BLaER1 treated with 17β-estradiol and CSF1 and Interleukin-3, amounts not matched to agents 10 nM and 100 nM (cell line): ENCODE measurements around the gene RASGRF1.

Experiments
- H3K27ac ChIP-seq, 11 experiments: shearing (Covaris generic); formaldehyde crosslinking; 2 replicates each; pipeline ENCODE4 v1.8.1; 2022
- H3K27me3 ChIP-seq, 11 experiments: shearing (Covaris generic); formaldehyde crosslinking; 2 replicates each; pipeline ENCODE4 v1.8.1; 2022
- H3K36me3 ChIP-seq, 11 experiments: shearing (Covaris generic); formaldehyde crosslinking; 2 replicates each; pipeline ENCODE4 v1.8.1; 2022
- H3K4me1 ChIP-seq, 10 experiments: shearing (Covaris generic); formaldehyde crosslinking; 2 replicates each; pipeline ENCODE4 v1.8.1; 2022
- H3K4me2 ChIP-seq, 11 experiments: shearing (Covaris generic); formaldehyde crosslinking; 2 replicates each; pipeline ENCODE4 v1.8.1; 2022
- H3K4me3 ChIP-seq, 10 experiments: shearing (Covaris generic); formaldehyde crosslinking; 2 replicates each; pipeline ENCODE4 v1.8.1; 2022
- H3K9ac ChIP-seq, 11 experiments: shearing (Covaris generic); formaldehyde crosslinking; 2 replicates each; pipeline ENCODE4 v1.8.1; 2022
- H3K9me3 ChIP-seq, 11 experiments: shearing (Covaris generic); formaldehyde crosslinking; replicated peaks in 1 of 11; 2 replicates each; pipeline ENCODE4 v1.8.1; 2022
- H4K20me1 ChIP-seq, 11 experiments: shearing (Covaris generic); formaldehyde crosslinking; 2 replicates each; pipeline ENCODE4 v1.8.1; 2022
- Cebpa-rat ChIP-seq, 11 experiments: shearing (Covaris generic); IDR thresholded peaks; 2 replicates each; pipeline ENCODE4 v1.8.1; 2022

The RASGRF1 gene

GRCh38 chr15:79105141-79105540, 14.6 kb upstream of the RASGRF1 start:
- Histone ChIP-seq H3K4me2 (peak overlapping the region in 2 of 11 experiments; percentile 79 to 90; a peak in 1 of 22 replicates), H3K9ac (no peak overlapping the region), H3K27ac (no peak overlapping the region), H3K4me1 (peaks cover 18 to 34% (median 25%) of the 10 kb centered on the region in 10 experiments), H3K36me3 (peaks cover 0 to 3% (median 0%) of the 10 kb centered on the region in 11 experiments; a peak in 1 of 22 replicates), H3K9me3 (peaks cover 8 to 28% (median 19%) of the 10 kb centered on the region in 11 experiments; a peak in 20 of 22 replicates), H4K20me1 (no peaks in the 10 kb centered on the region), H3K4me3 (no peak overlapping the region), H3K27me3 (no peaks in the 10 kb centered on the region)
- no peak for TF ChIP-seq Cebpa-rat (IDR thresholded peaks at IDR 0.05)

- Histone ChIP-seq H3K9ac (no peak overlapping the region), H3K4me3 (no peak overlapping the region), H3K27me3 (no peaks in the 10 kb centered on the region), H4K20me1 (no peaks in the 10 kb centered on the region), H3K4me1 (peaks cover 16 to 27% (median 20%) of the 10 kb centered on the region in 10 experiments), H3K36me3 (peaks cover 0 to 3% (median 0%) of the 10 kb centered on the region in 11 experiments; a peak in 1 of 22 replicates), H3K9me3 (peaks cover 8 to 28% (median 19%) of the 10 kb centered on the region in 11 experiments; a peak in 20 of 22 replicates), H3K4me2 (peak overlapping the region in 2 of 11 experiments; percentile 10 to 23; a peak in 2 of 22 replicates), H3K27ac (no peak overlapping the region)
- no peak for TF ChIP-seq Cebpa-rat (IDR thresholded peaks at IDR 0.05)
These were observed 12.0 kb upstream of the RASGRF1 start for GRCh38 chr15:79102595-79102994.

- no peak overlapping the region for H3K4me3 ChIP-seq
- no peak overlapping the region for H3K27ac ChIP-seq
- no peak overlapping the region for H3K9ac ChIP-seq
- H3K27me3 ChIP-seq: no peaks in the 10 kb centered on the region
- H3K4me1 ChIP-seq: peaks cover 11 to 23% (median 15%) of the 10 kb centered on the region in 10 experiments
- peaks cover 8 to 28% (median 19%) of the 10 kb centered on the region in 11 experiments; a peak in 20 of 22 replicates for H3K9me3 ChIP-seq
- H4K20me1 ChIP-seq: no peaks in the 10 kb centered on the region
- no peak for TF ChIP-seq Cebpa-rat (IDR thresholded peaks at IDR 0.05)
- peaks cover 0 to 3% (median 0%) of the 10 kb centered on the region in 11 experiments; a peak in 1 of 22 replicates for H3K36me3 ChIP-seq
- peak overlapping the region in 3 of 11 experiments; percentile 3 to 23 (median 10); a peak in 3 of 22 replicates for H3K4me2 ChIP-seq
These were observed 11.4 kb upstream of the RASGRF1 start for GRCh38 chr15:79101866-79102581.

- Histone ChIP-seq H3K27ac (no peak overlapping the region), H3K4me3 (no peak overlapping the region), H3K4me1 (peaks cover 0 to 4% (median 0%) of the 10 kb centered on the region in 10 experiments; a peak in 2 of 20 replicates), H3K4me2 (no peak overlapping the region), H4K20me1 (no peaks in the 10 kb centered on the region; a peak in 1 of 22 replicates), H3K9ac (no peak overlapping the region), H3K9me3 (peaks cover 8 to 23% (median 19%) of the 10 kb centered on the region in 11 experiments; a peak in 20 of 22 replicates), H3K36me3 (peaks cover 0 to 3% (median 0%) of the 10 kb centered on the region in 11 experiments; a peak in 1 of 22 replicates), H3K27me3 (peaks cover 0 to 5% (median 0%) of the 10 kb centered on the region in 11 experiments; a peak in 5 of 22 replicates)
- no peak for TF ChIP-seq Cebpa-rat (IDR thresholded peaks at IDR 0.05)
These were observed 9.1 kb upstream of the RASGRF1 start for GRCh38 chr15:79099692-79100091.

GRCh38 chr15:79094611-79095021, 4.0 kb upstream of the RASGRF1 start:
- peaks cover 37 to 56% (median 44%) of the 10 kb centered on the region in 11 experiments for H3K27me3 ChIP-seq
- peaks cover 0 to 16% (median 8%) of the 10 kb centered on the region in 11 experiments; a peak in 11 of 22 replicates for H3K9me3 ChIP-seq
- no peaks in the 10 kb centered on the region for H3K36me3 ChIP-seq
- H3K4me2 ChIP-seq: no peak overlapping the region
- H4K20me1 ChIP-seq: peaks cover 0 to 14% (median 9%) of the 10 kb centered on the region in 11 experiments; a peak in 12 of 22 replicates
- H3K4me3 ChIP-seq: no peak overlapping the region
- H3K4me1 ChIP-seq: peaks cover 9 to 20% (median 15%) of the 10 kb centered on the region in 10 experiments; a peak in 18 of 20 replicates
- no peak overlapping the region for H3K9ac ChIP-seq
- no peak overlapping the region for H3K27ac ChIP-seq
- TF ChIP-seq Cebpa-rat (IDR thresholded peaks at IDR 0.05): no peak

- no peak overlapping the region for H3K9ac ChIP-seq
- no peak overlapping the region for H3K4me3 ChIP-seq
- peaks cover 0 to 22% (median 16%) of the 10 kb centered on the region in 11 experiments; a peak in 12 of 22 replicates for H4K20me1 ChIP-seq
- no peak overlapping the region for H3K4me2 ChIP-seq
- TF ChIP-seq Cebpa-rat (IDR thresholded peaks at IDR 0.05): no peak
- H3K36me3 ChIP-seq: no peaks in the 10 kb centered on the region
- peaks cover 49 to 68% (median 56%) of the 10 kb centered on the region in 11 experiments for H3K27me3 ChIP-seq
- H3K4me1 ChIP-seq: peaks cover 14 to 24% (median 19%) of the 10 kb centered on the region in 10 experiments; a peak in 18 of 20 replicates
- H3K9me3 ChIP-seq: peaks cover 0 to 16% (median 8%) of the 10 kb centered on the region in 11 experiments; a peak in 11 of 22 replicates
- H3K27ac ChIP-seq: no peak overlapping the region
These were observed 2.9 kb upstream of the RASGRF1 start for GRCh38 chr15:79093352-79093935.

GRCh38 chr15:79092382-79092781, 1.8 kb upstream of the RASGRF1 start:
- no peak for TF ChIP-seq Cebpa-rat (IDR thresholded peaks at IDR 0.05)
- Histone ChIP-seq H3K36me3 (no peaks in the 10 kb centered on the region), H3K27ac (no peak overlapping the region), H4K20me1 (peaks cover 0 to 22% (median 16%) of the 10 kb centered on the region in 11 experiments; a peak in 12 of 22 replicates), H3K4me1 (peaks cover 14 to 24% (median 19%) of the 10 kb centered on the region in 10 experiments; a peak in 18 of 20 replicates), H3K4me2 (no peak overlapping the region), H3K4me3 (no peak overlapping the region), H3K9me3 (peaks cover 0 to 16% (median 8%) of the 10 kb centered on the region in 11 experiments; a peak in 11 of 22 replicates), H3K9ac (no peak overlapping the region), H3K27me3 (peaks cover 60 to 79% (median 66%) of the 10 kb centered on the region in 11 experiments)

GRCh38 chr15:79091204-79091867, 756 bp upstream of the RASGRF1 start:
- Histone ChIP-seq H3K4me3 (peak overlapping the region; percentile 3 to 63 (median 44); a peak in 18 of 20 replicates), H3K27ac (no peak overlapping the region)

More at GRCh38 chr15:79091204-79091867, 756 bp upstream of the RASGRF1 start:
- H3K27me3 ChIP-seq: peaks cover 65 to 89% (median 77%) of the 10 kb centered on the region in 11 experiments
- H4K20me1 ChIP-seq: peaks cover 0 to 22% (median 16%) of the 10 kb centered on the region in 11 experiments; a peak in 12 of 22 replicates
- peaks cover 14 to 24% (median 19%) of the 10 kb centered on the region in 10 experiments; a peak in 18 of 20 replicates for H3K4me1 ChIP-seq
- peak overlapping the region; percentile 62 to 90 (median 71) for H3K4me2 ChIP-seq
- peaks cover 0 to 16% (median 8%) of the 10 kb centered on the region in 11 experiments; a peak in 11 of 22 replicates for H3K9me3 ChIP-seq
- H3K36me3 ChIP-seq: no peaks in the 10 kb centered on the region
- TF ChIP-seq Cebpa-rat (IDR thresholded peaks at IDR 0.05): no peak
- H3K9ac ChIP-seq: no peak overlapping the region
